ENCODE measurements around the gene EVC. TPM values are rescaled to one million over a fixed set of nuclear protein-coding genes. Genes with fewer than 3 reads are reported as not detected.

The EVC gene
- total and polyA plus RNA-seq, 2 donors (not counting 1 experiment from before 2014, with no cell fraction given) = 4.9 to 39.0 TPM

- no peak overlapping the region for H2AFZ ChIP-seq (ENCODE audit: low read length)
- peak overlapping the region; percentile 87 for H3K27ac ChIP-seq (ENCODE audit: insufficient read depth, low read length)
- no peak overlapping the region for H3K9ac ChIP-seq (ENCODE audit: insufficient read depth, low read length)
- H3K4me1 ChIP-seq (ENCODE audit: control insufficient read depth, extremely low read depth, insufficient read depth, low read length) = peaks cover 10% of the 10 kb centered on the region
- H3K4me2 ChIP-seq (ENCODE audit: extremely low read depth, insufficient read depth, low read length) = no peak overlapping the region
- peaks cover 22% of the 10 kb centered on the region for H3K36me3 ChIP-seq (ENCODE audit: control insufficient read depth, insufficient read depth, low read length)
- H3K27me3 ChIP-seq (ENCODE audit: control insufficient read depth, insufficient read depth, low read length) = no peaks in the 10 kb centered on the region
- TF ChIP-seq CTCF (conservative IDR thresholded peaks at IDR 0.05 in 1 of 2, IDR thresholded peaks at IDR 0.05 in 1 of 2; ENCODE audit: low read depth in 1 of 2, low read length in 2 of 2) (no peak), EZH2 (IDR thresholded peaks at IDR 0.05; ENCODE audit: low read length, missing control alignments) (no peak)
- no peaks in the 10 kb centered on the region for H4K20me1 ChIP-seq (ENCODE audit: control insufficient read depth, extremely low read depth, insufficient read depth, low read length)
- H3K79me2 ChIP-seq (ENCODE audit: control insufficient read depth, insufficient read depth, low read length) = no peaks in the 10 kb centered on the region
- DNase-seq (ENCODE audit: low read depth in 2 of 2) = no peak
- no peaks in the 10 kb centered on the region for H3K9me3 ChIP-seq (ENCODE audit: control insufficient read depth, insufficient read depth, low read depth, low read length)
- H3K4me3 ChIP-seq (replicated peaks in 1 of 4; ENCODE audit: control extremely low read depth in 1 of 4, insufficient read depth in 1 of 4, low read depth in 3 of 4, low read length in 4 of 4) = no peak overlapping the region
Observed at GRCh38 chr4:5757954-5758353, 47.0 kb downstream of the EVC start.

GRCh38 chr4:5758741-5759140 is 47.7 kb downstream of the EVC start:
- no peak overlapping the region for H3K4me3 ChIP-seq (replicated peaks in 1 of 4; ENCODE audit: control extremely low read depth in 1 of 4, insufficient read depth in 1 of 4, low read depth in 3 of 4, low read length in 4 of 4)
- peaks cover 10% of the 10 kb centered on the region for H3K4me1 ChIP-seq (ENCODE audit: control insufficient read depth, extremely low read depth, insufficient read depth, low read length)
- H4K20me1 ChIP-seq (ENCODE audit: control insufficient read depth, extremely low read depth, insufficient read depth, low read length) = no peaks in the 10 kb centered on the region
- peaks cover 20% of the 10 kb centered on the region for H3K36me3 ChIP-seq (ENCODE audit: control insufficient read depth, insufficient read depth, low read length)
- peak overlapping the region; percentile 35 for H3K4me2 ChIP-seq (ENCODE audit: extremely low read depth, insufficient read depth, low read length)
- no peaks in the 10 kb centered on the region for H3K9me3 ChIP-seq (ENCODE audit: control insufficient read depth, insufficient read depth, low read depth, low read length)
- H3K9ac ChIP-seq (ENCODE audit: insufficient read depth, low read length) = no peak overlapping the region
- TF ChIP-seq EZH2 (IDR thresholded peaks at IDR 0.05; ENCODE audit: low read length, missing control alignments) (no peak), CTCF (conservative IDR thresholded peaks at IDR 0.05 in 1 of 2, IDR thresholded peaks at IDR 0.05 in 1 of 2; ENCODE audit: low read depth in 1 of 2, low read length in 2 of 2) (no peak)
- H2AFZ ChIP-seq (ENCODE audit: low read length) = no peak overlapping the region
- peak overlapping the region; percentile 87 for H3K27ac ChIP-seq (ENCODE audit: insufficient read depth, low read length)
- H3K27me3 ChIP-seq (ENCODE audit: control insufficient read depth, insufficient read depth, low read length) = no peaks in the 10 kb centered on the region
- H3K79me2 ChIP-seq (ENCODE audit: control insufficient read depth, insufficient read depth, low read length) = no peaks in the 10 kb centered on the region
- peak; percentile 81 to 98 for DNase-seq (ENCODE audit: low read depth in 2 of 2)

- no peaks in the 10 kb centered on the region for H3K79me2 ChIP-seq (ENCODE audit: control insufficient read depth, insufficient read depth, low read length)
- no peak overlapping the region for H2AFZ ChIP-seq (ENCODE audit: low read length)
- no peaks in the 10 kb centered on the region for H3K9me3 ChIP-seq (ENCODE audit: control insufficient read depth, insufficient read depth, low read depth, low read length)
- TF ChIP-seq CTCF (conservative IDR thresholded peaks at IDR 0.05 in 1 of 2, IDR thresholded peaks at IDR 0.05 in 1 of 2; ENCODE audit: low read depth in 1 of 2, low read length in 2 of 2) (no peak), EZH2 (IDR thresholded peaks at IDR 0.05; ENCODE audit: low read length, missing control alignments) (no peak)
- H3K36me3 ChIP-seq (ENCODE audit: control insufficient read depth, insufficient read depth, low read length) = peaks cover 18% of the 10 kb centered on the region
- H4K20me1 ChIP-seq (ENCODE audit: control insufficient read depth, extremely low read depth, insufficient read depth, low read length) = no peaks in the 10 kb centered on the region
- DNase-seq (ENCODE audit: low read depth in 2 of 2) = no peak
- H3K27me3 ChIP-seq (ENCODE audit: control insufficient read depth, insufficient read depth, low read length) = no peaks in the 10 kb centered on the region
- no peak overlapping the region for H3K4me3 ChIP-seq (replicated peaks in 1 of 4; ENCODE audit: control extremely low read depth in 1 of 4, insufficient read depth in 1 of 4, low read depth in 3 of 4, low read length in 4 of 4)
- no peak overlapping the region for H3K4me2 ChIP-seq (ENCODE audit: extremely low read depth, insufficient read depth, low read length)
- peak overlapping the region; percentile 64 for H3K27ac ChIP-seq (ENCODE audit: insufficient read depth, low read length)
- peaks cover 10% of the 10 kb centered on the region for H3K4me1 ChIP-seq (ENCODE audit: control insufficient read depth, extremely low read depth, insufficient read depth, low read length)
- H3K9ac ChIP-seq (ENCODE audit: insufficient read depth, low read length) = no peak overlapping the region
Observed at GRCh38 chr4:5759236-5760075, 48.5 kb downstream of the EVC start.

Data from fibroblast of lung (primary cell).